CD4-positive, alpha-beta T cell treated with Interleukin-1 beta for 1 hour (primary cell): ENCODE results near the gene DCTPP1.
"Not testable (repeated sequence)": the region's sequence is repeated elsewhere in the genome, so short reads cannot be mapped to it uniquely, and the experiment has no call there.

Experiments used
- DNase-seq, 2 donors: peaks; one replicate each; pipeline ENCODE4 v3.0.0-alpha.2; 2020 to 2022

DCTPP1 gene

GRCh38 chr16:30413112-30413806 is 16.6 kb downstream of the DCTPP1 start:
- no peak for DNase-seq

- DNase-seq, result peak; percentile 89 to 93
Observed at GRCh38 chr16:30409125-30410060, 20.4 kb downstream of the DCTPP1 start.

GRCh38 chr16:30407804-30408534 is 21.9 kb downstream of the DCTPP1 start:
- DNase-seq, result no peak

- peak; percentile 87 to 90 for DNase-seq
Observed at GRCh38 chr16:30407102-30407803, 22.6 kb downstream of the DCTPP1 start, which contains the start of gene ZNF771. Gene ZNF771, plus strand, starts transcription at chr16:30407606. Its CDS starts 448 bp downstream, at chr16:30408054.

- no peak for DNase-seq
Observed at GRCh38 chr16:30406795-30407101, 23.1 kb downstream of the DCTPP1 start.

DNA sequence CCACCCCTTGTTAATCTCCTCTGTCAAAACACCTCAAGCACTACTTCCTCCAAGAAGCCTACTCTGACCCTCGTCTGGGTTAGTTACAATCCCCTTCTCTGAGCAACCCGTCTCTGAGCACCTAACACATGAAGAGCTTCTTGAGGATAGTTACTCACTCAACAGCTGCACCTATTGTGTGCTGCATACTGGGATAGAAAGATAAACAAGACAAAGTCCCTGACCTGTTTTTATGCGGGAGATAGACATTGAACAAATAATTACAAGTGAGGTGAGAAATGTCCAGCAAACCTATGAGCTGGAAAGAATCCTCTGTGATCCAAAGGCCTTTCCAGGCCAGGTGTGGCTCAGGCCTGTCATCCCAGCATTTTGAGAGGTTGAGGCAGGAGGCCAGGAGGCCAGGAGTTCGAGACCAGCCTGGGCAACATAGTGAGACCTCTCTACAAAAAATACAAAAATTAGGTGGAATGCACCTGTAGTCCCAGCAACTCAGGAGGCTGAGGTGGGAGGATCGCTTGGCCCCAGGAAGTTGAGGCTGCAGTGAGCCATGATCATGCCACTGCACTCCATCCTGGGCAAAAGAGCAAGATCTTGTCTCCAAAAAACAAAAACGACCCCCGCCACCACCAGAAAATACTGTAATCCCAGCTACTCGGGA is 27.9 kb downstream of the DCTPP1 start:
- no peak for DNase-seq

GRCh38 chr16:30399435-30400186 is 30.2 kb downstream of the DCTPP1 start:
- no peak for DNase-seq

DNA sequence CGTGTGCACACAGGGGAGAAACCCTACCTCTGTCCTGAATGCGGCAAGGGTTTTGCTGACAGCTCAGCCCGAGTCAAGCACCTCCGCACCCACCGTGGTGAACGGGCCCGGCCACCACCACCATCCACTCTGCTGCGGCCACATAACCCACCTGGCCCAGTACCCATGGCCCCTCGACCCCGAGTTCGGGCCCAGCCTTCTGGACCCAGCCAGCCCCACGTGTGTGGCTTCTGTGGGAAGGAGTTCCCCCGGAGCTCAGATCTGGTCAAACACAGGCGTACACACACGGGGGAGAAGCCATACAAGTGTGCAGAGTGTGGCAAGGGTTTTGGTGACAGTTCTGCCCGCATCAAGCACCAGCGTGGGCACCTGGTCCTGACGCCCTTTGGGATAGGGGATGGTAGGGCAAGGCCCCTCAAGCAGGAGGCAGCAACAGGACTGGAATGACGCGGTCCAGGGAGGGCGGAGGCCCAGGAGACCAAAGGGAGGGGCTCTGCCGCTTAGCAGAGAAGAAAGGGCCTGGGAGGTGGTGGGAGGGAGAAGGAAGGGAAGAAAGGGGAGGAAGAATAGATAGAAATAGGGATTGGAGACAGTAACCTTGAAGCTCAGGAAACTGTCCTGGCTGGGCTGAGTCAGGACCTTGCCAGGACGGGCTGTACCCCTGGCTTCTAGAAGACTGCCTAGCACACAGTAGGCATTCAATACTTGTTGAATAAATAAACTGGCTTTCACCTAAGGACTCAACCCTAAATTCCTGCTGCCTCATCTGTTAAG is 31.0 kb downstream of the DCTPP1 start:
- no peak for DNase-seq

- DNase-seq, result no peak
Observed at GRCh38 chr16:30397776-30398660, 31.8 kb downstream of the DCTPP1 start.

GRCh38 chr16:30397056-30397455 is 32.8 kb downstream of the DCTPP1 start:
- DNase-seq, result no peak

DNA sequence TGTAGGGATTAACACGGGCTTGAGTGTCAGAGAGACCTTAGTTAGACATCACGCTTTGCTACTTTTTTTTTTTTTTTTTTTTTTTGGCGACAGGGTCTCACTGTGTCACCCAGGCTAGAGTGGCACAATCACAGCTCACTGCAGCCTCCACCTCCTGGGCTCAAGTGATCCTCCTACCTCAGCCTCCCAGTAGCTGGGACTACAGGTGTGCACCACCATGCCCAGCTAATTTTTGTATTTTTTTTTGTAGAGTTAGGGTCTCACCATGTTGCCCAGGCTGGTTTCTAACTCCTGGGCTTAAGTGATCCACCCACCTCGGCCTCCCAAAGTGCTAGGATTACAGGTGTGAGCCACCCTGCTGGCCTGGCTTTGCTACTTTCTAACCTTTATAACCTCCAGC is 33.2 kb downstream of the DCTPP1 start:
- not testable (repeated sequence) for DNase-seq

GRCh38 chr16:30395992-30396585 is 33.7 kb downstream of the DCTPP1 start:
- DNase-seq, result no peak

DNA sequence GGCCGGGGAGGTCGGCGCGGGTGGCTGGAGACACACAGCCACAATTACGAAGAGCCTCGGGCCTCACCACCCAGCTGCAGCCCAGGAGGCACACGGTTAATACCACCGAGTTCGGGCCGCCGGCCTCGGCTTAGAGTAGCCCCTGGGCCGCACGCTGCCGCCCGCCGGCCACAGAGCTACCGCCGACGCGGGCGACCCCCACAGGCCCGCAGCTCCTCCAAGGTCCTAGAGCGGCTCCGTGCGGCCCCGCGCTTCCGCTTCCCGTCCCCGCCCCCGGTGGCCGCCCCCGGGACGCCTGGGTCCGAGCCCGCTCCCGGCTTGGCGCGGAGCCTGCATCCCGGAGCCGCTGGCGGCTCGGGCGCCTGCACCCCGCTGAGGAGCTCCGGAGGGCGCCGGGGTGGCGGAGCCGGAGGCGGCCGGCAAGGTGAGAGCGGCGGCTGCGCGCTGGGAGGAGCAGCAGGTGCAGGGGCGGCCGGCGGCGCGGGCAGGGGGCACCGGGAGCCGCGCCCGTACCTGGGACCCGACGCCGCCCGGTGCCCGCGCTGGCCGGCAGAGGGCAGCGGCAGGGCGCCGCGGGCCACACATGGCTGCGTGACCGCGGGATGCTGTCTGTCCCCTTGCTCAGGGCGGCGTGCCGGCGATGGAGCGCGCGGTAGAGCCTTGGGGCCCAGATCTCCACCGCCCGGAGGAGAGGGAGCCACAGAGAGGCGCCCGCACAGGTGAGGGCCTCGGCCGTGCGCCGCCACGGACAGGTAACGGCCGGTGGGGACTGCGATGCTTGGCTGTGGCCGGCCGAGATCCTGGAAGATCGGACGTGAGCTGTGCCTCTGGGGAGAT is 34.5 kb downstream of the DCTPP1 start, which contains the start of gene ZNF48:
Gene ZNF48, plus strand, starts transcription at position 266 of the 837 bp plus-strand sequence. Its CDS starts 375 bp downstream, at position 641.
- peak; percentile 60 to 76 for DNase-seq

GRCh38 chr16:30394592-30395154 is 35.2 kb downstream of the DCTPP1 start:
- no peak for DNase-seq

- DNase-seq, result no peak
Observed at GRCh38 chr16:30383521-30383920, 46.3 kb downstream of the DCTPP1 start.

DNA sequence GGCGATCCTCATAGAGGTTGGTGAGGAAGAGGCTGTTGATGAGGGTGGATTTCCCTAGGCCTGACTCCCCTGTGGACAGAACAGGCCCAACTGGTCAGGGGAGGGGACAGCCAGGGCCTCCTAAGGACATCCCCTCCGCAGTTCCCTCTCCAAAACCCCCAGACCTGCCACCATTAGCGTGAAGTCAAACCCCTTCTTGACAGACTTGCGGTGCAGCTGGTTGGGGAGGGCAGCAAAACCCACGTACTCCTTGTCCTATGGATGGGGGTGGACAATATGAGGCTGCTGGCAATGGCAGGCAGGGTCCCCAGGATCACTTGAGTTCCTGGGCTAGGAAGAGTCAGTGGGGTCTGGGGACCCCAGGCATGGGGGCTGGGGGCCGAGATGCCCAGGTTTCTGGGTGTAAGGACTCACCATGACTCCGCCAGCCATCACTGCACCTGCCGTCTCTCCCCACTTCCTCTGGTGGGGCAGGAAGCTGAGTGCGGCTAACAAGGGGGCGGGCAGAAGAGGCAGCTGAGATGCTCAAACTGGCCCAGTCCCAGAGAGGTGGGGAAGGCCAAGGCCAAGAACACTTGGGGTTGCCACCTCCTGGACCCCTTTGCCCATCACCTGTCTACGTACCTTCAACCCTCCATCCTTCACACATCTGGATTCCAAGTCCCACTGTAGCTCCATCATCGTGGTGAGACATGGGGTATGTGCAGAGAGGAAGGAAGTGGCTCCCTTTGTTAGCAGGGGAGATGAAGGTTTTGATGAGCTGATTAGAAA is 47.5 kb downstream of the DCTPP1 start, which contains the start of gene SEPTIN1:
Gene SEPTIN1, minus strand, starts transcription at position 451 of the 771 bp plus-strand sequence. Its CDS starts 19 bp downstream, at position 432.
- DNase-seq, result peak; percentile 79 to 80
